Measurements from ENCODE around the gene ESRRG.

DNA sequence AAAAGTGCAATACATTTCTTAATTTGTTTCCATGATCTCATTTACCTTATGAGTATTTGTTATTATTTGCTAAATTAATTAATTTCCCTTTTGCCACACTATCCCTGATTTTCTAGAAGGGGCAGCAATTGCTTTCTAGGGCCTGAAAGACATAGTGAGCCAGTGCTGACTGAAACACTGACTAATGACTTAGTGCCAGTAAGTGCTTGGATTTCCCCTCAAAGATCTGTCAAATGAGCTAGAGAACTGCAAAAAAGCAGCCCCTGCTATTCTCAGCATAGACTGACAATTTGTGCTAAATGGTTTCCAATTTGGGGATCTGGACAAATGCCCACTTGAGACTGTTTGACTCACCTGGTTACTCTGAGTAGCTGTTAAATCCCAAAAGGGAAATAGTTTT, 264.4 kb downstream of the ESRRG start:
- TF ChIP-seq GATA2 (IDR thresholded peaks at IDR 0.05; ENCODE audit: low read depth, low read length) = no peak
- no peak for TF ChIP-seq GATA3 (IDR thresholded peaks at IDR 0.05; ENCODE audit: low read depth, low read length)

Data from SH-SY5Y (cell line).